Panc1 (cell line): ENCODE measurements around the gene SPG21. TPM values are rescaled to one million over a fixed set of nuclear protein-coding genes. Genes with fewer than 3 reads are reported as not detected.

Experiments
- ATAC-seq: fragments of 200-7000 bp; cut with Tn5 transposase; 2 replicates; pipeline ENCODE4 v1.9.1; 2020; ENCODE audit warnings: mild to moderate bottlenecking, moderate library complexity
- BruUV-seq: library from RNA; stranded (reverse); fragments of 400-500 nt; replicated peaks from 2 replicates; lab custom pipeline; 2021; lab: Mats Ljungman, UMichigan
- CTCF ChIA-PET: fragments of 300-600 bp; sonication (Branson Sonifier 250); formaldehyde crosslinking; loops from one replicate; lab custom pipeline; 2022; ENCODE audit warnings: antibody characterized with exemption; lab: Charles Lee
- POLR2A ChIA-PET: fragments of 300-600 bp; sonication (Branson Sonifier 250); formaldehyde crosslinking; loops from one replicate; lab custom pipeline; 2022; ENCODE audit warnings: antibody characterized with exemption; lab: Charles Lee
- DNase-seq: peaks from one replicate; pipeline ENCODE4 v3.0.0-alpha.2; 2010; ENCODE audit warnings: low read depth, low spot score
- H3K27ac ChIP-seq: 2 replicates; pipeline ENCODE4 v1.5.1; 2011; ENCODE audit warnings: mild to moderate bottlenecking, low read length, inconsistent platforms
- H3K27me3 ChIP-seq: fragments of 200-500 bp; sonication (Bioruptor generic); 2 replicates; pipeline ENCODE4 v1.6.0; 2014; ENCODE audit warnings: low read length, inconsistent platforms; ENCODE audit not compliant: control insufficient read depth, insufficient read depth
- H3K36me3 ChIP-seq: fragments of 200-500 bp; sonication (Bioruptor generic); 2 replicates; pipeline ENCODE4 v1.5.1; 2014; ENCODE audit warnings: inconsistent platforms, mild to moderate bottlenecking, low read length, moderate library complexity; ENCODE audit not compliant: control insufficient read depth, insufficient read depth
- H3K4me1 ChIP-seq: 2 replicates; pipeline ENCODE4 v1.5.1; 2011; ENCODE audit warnings: inconsistent platforms, mild to moderate bottlenecking, low read length, moderate library complexity; ENCODE audit not compliant: control insufficient read depth, insufficient read depth
- H3K4me3 ChIP-seq, 2 experiments: 2 replicates each; pipeline ENCODE4 v1.5.1; 2011 to 2012; ENCODE audit warnings: low read depth in 2 of 2, low read length in 2 of 2, mild to moderate bottlenecking in 2 of 2, inconsistent platforms in 1 of 2, moderate library complexity in 1 of 2
- H3K9me3 ChIP-seq: fragments of 200-500 bp; sonication (Bioruptor generic); 2 replicates; pipeline ENCODE4 v1.5.1; 2014; ENCODE audit warnings: low read depth, mild to moderate bottlenecking, inconsistent platforms, low read length, moderate library complexity; ENCODE audit not compliant: control insufficient read depth, insufficient read depth
- CTCF ChIP-seq: fragments of 450-650 bp; IDR thresholded peaks from 2 replicates; pipeline ENCODE4 v1.5.1; 2017; ENCODE audit warnings: mild to moderate bottlenecking
- POLR2AphosphoS5 ChIP-seq: IDR thresholded peaks from 2 replicates; pipeline ENCODE4 v1.6.1; 2012; ENCODE audit warnings: mild to moderate bottlenecking, low read depth, low read length, moderate library complexity
- REST ChIP-seq, 2 experiments: IDR thresholded peaks; 2 replicates each; pipeline ENCODE4 v1.6.1; 2011 to 2012; ENCODE audit warnings: low read depth in 2 of 2, control low read depth in 1 of 2, low read length in 1 of 2, mild to moderate bottlenecking in 1 of 2, moderate library complexity in 1 of 2; ENCODE audit not compliant: insufficient read depth in 1 of 2
- SIN3A ChIP-seq: IDR thresholded peaks from 2 replicates; pipeline ENCODE4 v1.6.1; 2012; ENCODE audit warnings: low read depth, mild to moderate bottlenecking, low read length, moderate library complexity, borderline replicate concordance; ENCODE audit not compliant: insufficient read depth
- TCF7L2 ChIP-seq: IDR thresholded peaks from 2 replicates; pipeline ENCODE4 v1.6.1; 2011; ENCODE audit warnings: mild to moderate bottlenecking, low read depth, low read length, inconsistent platforms
- in situ Hi-C: cut with HindIII; loops from 2 replicates; pipeline ENCODE4 v1.10.0; 2016; ENCODE audit warnings: low sequenced_read_pairs, low pct_unique_long_range_greater_than_20kb
- intact Hi-C: fragments of 100-400 bp; cut with micrococcal nuclease; formaldehyde crosslinking; loops from one replicate; pipeline ENCODE4 v1.10.0; 2022; ENCODE audit not compliant: unreplicated experiment
- total RNA-seq: library from RNA; stranded (reverse); gene quantifications from one replicate; pipeline ENCODE4 v1.2.1, GENCODE V29; 2021; ENCODE audit not compliant: unreplicated experiment

Gene SPG21
- total RNA-seq, 1 experiment from 2014 or later = 124 TPM

GRCh38 chr15:64997745-64998375, 8.1 kb upstream of the SPG21 start:
- Histone ChIP-seq H3K9me3 (no peaks in the 10 kb centered on the region), H3K36me3 (no peaks in the 10 kb centered on the region), H3K4me1 (no peaks in the 10 kb centered on the region), H3K27me3 (no peaks in the 10 kb centered on the region), H3K4me3 (no peak overlapping the region), H3K27ac (no peak overlapping the region)
- DNase-seq (no peak), ATAC-seq (no peak)
- POLR2A ChIA-PET = no interaction called here
- CTCF ChIA-PET = no interaction called here
- TF ChIP-seq CTCF (no peak), REST (IDR thresholded peaks at IDR 0.05; ENCODE audit: insufficient read depth in 1 of 2, low read depth in 2 of 2, low read length in 1 of 2) (no peak), SIN3A (no peak), TCF7L2 (no peak), POLR2AphosphoS5 (no peak)
- no TSS peak for BruUV-seq
- in situ Hi-C loops = no loop called here
- intact Hi-C loops = no loop called here

GRCh38 chr15:64997066-64997465, 7.4 kb upstream of the SPG21 start:
- Histone ChIP-seq H3K4me1 (no peaks in the 10 kb centered on the region), H3K36me3 (no peaks in the 10 kb centered on the region), H3K4me3 (no peak overlapping the region), H3K27me3 (no peaks in the 10 kb centered on the region), H3K9me3 (no peaks in the 10 kb centered on the region), H3K27ac (no peak overlapping the region)
- POLR2A ChIA-PET = no interaction called here
- no peak for TF ChIP-seq SIN3A
- no peak for TF ChIP-seq POLR2AphosphoS5
- TF ChIP-seq TCF7L2 = no peak
- TF ChIP-seq CTCF = no peak
- no peak for TF ChIP-seq REST (IDR thresholded peaks at IDR 0.05; ENCODE audit: insufficient read depth in 1 of 2, low read depth in 2 of 2, low read length in 1 of 2)
- intact Hi-C loops (no loop called here), in situ Hi-C loops (no loop called here)
- CTCF ChIA-PET = interaction anchor here (0.6 kb wide), 1 partner anchor 14 kb away, joined by 4 read pairs; no protein-coding TSS in a partner anchor
- BruUV-seq = no TSS peak
- DNase-seq = no peak
- no peak for ATAC-seq
